CD4-positive, alpha-beta T cell treated with Interleukin-1 beta for 1 hour (primary cell): ENCODE measurements around the gene ADH1B.
"Not testable (repeated sequence)": the region's sequence is repeated elsewhere in the genome, so short reads cannot be mapped to it uniquely, and the experiment has no call there.

ENCODE experiments used
- DNase-seq, 2 donors: peaks; one replicate each; pipeline ENCODE4 v3.0.0-alpha.2; 2020 to 2022

The ADH1B gene

DNA sequence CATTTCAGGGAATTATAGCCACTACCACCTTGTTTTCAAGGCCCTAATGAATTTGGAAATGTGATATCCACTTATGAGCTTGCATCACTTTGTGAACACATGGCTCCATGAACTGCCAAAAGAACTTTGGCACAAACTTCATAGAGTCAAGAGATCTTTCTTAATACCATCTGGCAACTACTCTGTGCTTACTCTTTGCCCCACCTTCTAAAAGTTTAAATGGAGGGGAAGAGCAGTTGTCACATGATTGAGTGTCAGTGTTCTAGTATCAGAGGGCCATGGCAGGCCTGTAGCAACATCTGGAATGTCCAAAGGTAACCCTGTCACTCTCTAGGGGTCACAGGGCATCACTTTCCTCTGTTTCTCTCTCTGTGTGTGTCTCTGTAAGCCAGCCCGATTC lies 2.6 kb upstream of the ADH1B start:
- no peak for DNase-seq

DNA sequence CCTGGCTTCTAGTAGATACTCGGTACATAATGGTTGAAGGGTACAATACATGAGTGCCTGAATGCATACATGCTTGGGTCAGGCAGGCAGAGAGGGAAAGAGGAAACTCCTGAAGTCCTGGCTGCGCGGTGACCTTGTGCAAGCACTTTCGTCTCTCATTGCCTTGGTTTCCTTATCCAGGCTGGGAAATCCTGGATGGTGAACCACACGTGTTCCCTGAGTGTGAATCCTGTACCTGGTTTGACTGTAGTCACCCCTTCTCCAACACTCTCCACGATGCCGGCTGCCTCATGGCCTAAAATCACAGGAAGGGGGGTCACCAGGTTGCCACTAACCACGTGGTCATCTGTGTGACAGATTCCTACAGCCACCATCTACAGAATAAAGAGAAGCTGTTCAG lies 3.4 kb downstream of the ADH1B start:
- DNase-seq, result not testable (repeated sequence)

DNA sequence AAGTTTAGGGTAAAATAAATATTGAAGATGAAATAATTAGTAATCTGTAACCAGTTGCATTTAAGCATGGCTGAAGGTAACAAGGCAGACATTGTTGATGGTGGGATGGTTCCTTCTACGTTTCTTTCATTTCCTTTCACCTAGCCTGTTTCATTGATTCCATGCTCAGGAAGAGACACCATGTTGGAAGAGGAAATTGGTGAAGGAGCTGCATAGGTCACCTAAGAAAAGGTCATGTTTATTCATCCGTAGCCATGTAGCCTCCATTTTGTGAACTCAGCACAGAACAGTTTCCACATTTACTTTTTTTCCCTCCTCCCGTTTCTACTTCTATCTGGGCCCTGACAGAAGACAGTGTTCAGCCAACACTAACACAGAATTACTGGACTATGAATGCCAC lies 3.8 kb downstream of the ADH1B start:
- DNase-seq, result no peak

DNA sequence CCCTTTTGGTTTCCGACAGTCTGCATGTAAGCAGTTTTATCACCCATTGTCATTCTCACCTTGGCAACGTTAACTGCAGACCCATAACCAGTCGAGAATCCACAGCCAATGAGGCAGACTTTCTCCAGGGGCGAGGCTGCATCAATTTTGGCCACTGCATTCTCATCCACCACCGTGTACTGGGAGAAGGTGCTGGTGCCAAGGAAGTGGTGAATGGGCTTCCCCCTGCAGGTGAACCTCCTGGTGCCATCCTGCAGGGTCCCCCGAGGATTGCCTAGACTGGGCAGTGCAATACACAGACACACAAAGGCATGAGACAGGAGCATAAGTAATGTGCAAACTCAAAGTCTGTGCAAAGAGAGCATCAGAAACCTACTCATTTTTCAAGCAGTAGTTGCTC lies 5.4 kb downstream of the ADH1B start:
- no peak for DNase-seq

DNA sequence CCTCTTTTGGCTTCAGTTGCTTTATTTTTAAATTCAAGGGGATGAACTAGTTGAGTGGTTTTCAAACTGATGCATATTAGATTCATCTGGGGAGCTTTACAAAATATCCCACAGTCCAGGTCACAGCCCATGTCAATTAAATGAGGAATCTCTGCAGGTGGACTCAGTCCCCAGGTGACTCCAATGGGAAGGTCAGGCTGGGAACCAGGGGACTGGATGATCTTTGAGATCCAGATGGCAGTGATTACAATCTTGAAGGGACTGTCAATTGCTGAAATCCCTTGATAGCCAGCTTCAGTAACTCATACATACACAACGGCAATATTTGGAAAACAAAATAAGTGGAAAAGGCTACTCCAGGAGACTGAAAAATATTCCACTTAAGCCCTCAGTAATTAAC lies 7.0 kb downstream of the ADH1B start:
- DNase-seq, result no peak

DNA sequence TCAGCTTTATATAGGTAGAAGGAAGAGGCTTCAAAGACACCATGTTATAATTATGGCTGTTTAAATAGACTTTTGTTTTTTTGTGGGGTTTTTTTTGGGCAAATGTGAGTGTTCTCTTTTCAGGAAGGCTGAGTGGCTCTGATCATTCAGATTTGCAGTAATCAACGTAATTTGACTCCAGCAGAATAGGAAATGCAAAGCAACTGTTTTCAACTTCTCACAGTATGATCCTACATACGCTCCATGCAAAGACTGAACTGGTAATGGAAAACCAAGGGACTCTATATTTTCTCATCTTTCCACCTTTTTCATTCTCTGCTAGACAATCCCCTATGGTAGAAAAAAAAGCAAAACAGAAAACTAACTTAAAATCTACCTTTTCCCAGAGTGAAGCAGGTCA lies 10.8 kb downstream of the ADH1B start:
- DNase-seq, result no peak

DNA sequence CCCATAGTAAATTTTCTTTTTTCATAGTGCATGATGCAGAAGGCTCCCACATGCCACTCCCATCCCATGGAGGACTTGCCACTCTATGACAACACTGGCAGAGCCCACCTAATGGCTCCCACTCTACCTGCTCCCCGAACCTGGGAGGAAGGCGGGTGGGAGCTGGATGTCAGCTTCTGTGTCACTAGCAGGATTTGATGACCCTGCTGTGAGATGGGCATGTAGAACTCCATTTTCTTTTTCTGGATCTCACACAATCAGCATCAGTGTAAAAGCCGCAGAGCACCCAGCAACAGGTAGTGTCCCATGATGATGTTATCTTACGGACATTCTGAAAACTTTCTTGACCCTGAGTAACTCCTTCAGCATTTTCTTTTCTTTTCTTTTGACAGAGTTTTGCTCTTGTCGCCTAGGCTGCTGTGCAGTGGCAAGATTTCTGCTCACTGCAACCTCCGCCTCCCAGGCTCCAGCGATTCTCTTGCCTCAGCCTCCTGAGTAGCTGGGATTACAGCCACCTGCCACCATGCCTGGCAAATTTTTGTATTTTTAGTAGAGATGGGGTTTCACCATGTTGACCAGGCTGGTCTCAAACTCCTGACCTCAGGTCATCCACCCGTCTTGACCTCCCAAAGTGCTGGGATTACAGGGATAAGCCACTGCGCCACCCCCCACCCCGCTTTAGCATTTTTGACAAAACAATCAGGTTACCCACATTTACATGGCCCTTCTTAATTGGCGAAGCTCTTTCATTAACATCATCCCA lies 15.4 kb downstream of the ADH1B start:
- DNase-seq, result no peak

DNA sequence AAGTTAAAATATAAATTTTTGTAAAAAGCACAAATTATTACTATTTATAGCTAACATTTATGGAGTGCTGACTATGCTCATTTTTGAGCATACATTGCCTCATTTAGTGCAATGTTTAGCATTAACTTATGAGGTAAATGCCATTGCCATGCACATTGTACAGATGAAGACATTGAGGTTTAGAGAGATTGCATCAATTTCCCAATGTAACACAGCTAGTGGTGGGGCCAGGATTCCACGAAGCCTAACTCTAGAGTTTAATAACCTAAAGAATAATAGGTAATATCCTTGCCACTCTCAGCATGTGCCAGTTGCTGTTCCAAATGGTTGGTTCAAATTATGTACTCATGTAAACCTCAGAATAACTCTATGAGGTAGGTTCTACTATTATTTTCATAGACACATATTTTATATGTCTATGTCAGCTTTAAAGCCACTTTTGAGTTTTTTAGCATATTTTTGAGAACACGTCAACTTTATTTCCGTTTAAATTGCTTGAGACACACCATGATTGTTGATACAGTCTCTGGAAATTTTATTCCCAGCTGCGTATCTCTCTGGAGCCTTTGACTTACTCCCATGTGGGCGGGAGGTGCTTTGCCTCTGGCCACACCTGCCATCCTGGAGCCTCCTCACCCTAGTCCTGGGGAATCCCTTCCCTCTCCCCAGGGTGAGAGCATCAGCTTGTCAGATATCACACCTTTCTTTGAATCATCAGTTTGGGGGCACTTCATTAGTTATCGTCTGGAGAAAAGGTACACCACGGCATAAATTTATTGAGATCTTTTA lies 19.6 kb downstream of the ADH1B start:
- no peak for DNase-seq

DNA sequence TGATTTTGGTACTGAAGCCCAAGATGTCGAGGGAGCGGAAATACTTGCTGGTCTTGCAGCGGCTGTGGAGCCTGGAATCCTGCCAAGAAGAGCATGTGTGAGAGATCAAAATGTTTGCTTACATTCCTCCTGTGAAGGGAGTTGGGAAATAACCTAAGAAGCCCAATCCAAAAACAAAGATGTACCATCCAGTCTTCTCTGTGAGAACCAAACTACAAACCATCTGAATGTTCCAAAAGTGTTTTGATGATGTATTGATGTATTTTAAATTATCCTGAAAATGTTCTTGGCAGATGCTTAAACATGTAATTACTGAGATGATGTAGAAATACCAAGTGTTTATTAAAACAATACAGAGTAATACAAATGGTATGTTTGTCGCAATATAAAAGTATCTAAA lies 20.3 kb downstream of the ADH1B start:
- DNase-seq, result no peak

DNA sequence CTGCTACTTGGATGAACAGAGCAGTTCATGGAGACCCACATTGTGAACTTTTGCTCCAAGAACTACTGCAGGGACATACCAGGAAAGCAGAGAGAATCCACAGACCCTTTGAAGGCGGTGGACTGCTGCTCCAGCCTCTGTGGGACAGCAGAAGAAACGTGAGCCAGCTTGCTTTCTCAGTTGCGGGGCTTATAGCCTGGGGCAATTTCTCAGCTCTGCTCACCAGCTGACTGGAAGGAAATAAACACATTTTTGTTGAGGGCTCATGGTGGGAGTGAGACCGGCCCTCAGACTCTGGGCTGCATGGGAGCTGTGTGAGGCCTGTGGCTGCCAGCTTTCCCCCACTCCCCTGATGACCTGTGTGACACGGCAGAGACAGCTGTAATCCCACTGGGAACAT lies 27.8 kb downstream of the ADH1B start:
- DNase-seq, result no peak

DNA sequence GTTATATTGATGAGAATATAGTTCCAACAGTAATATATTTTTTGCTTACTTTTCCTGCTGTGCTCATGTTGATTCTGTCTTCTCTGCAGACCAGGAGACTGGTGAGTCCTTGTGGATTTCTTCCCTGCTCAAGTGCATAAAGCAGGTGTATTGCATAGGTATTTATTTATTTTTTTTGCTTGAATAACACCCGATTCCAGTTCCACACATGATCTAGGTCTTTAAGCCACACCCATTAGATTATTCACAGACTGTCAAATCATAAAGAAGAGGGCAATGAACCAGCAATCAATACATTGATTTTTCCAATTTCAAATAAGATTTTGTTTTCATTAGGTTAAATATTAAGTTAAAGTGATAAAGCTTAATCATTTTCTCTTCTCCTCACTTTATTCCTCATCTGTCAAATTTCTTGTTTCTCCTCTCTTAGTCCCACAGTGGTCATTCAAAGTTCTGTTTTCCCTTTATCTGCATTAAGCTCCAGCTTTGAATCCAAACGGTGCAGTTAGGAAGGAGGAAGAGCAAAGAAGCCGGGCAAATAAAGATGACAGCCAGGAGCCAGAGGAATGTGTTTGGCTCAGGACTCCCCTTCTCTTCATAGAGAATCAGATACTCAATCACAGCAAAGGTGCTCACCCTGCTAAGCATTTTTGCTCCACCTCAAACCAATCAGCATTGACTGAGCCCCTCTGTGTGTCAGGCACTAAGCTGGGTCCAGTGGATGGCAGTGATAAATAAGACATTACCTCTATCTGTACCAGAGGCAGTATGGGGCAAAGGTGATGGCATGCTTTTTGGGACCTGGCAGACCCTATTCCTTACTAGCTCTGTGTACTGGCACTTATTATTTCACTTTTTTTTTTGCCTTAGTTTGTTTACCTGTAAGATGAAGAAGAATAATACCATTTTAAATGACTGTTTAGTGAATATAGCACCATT lies 30.1 kb downstream of the ADH1B start, which contains the start of gene ADH1A:
TSS of gene ADH1A (minus strand) at position 138 of the 939 bp plus-strand sequence. CDS start at position 67, 71 bp downstream.
- no peak for DNase-seq

DNA sequence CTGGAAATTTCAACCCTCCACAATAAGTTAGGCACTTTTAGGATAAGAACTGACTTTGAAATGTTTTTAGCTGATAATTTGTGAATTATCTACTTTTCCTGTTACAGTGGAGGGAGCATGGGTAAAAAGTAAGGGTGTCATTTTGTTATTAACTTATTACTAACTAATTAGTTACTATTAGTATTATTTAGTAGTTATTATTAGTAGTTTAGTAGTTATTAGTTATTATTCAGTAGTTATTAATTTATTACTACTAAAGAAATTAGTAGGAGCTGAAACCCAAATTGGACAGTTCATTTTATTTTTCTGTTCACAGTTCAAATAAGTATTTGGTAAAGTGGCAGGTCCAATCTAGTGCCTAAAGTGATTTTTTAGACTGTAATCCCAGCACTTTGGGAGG lies 35.8 kb downstream of the ADH1B start:
- DNase-seq, result no peak

DNA sequence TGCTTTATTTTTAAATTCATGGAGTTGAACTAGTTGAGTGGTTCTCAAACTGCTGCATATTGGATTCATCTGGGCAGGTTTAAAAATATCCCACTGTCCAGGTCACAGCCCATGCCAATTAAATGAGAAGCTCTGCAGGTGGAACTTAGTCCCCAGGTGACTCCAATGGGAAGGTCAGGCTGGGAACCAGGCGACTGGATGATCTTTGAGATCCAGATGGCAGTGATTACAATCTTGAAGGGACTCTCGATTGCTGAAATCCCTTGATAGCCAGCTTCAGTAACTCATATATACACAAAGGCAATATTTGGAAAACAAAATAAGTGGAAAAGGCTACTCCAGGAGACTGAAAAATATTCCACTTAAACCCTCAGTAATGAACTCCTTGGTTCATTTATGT lies 38.5 kb downstream of the ADH1B start:
- DNase-seq, result no peak

DNA sequence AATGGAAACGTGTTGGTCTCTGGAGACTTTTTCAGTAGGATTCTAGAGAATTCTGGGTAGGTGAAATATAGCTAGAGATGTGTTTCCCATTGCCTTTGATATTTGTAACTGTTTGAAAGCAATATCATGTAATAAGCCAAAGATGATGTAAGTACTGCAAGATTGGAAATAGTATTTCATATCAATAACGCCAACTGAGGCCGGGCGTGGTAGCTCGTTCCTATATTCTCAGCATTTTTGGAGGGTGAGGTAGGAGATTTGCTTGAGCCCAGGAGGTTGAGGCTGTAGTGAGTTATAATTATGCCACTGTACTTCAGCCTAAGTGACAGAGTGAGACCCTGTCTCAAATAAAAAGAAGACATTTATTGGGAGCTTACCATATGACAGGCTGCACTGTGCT lies 39.9 kb downstream of the ADH1B start:
- DNase-seq, result no peak

DNA sequence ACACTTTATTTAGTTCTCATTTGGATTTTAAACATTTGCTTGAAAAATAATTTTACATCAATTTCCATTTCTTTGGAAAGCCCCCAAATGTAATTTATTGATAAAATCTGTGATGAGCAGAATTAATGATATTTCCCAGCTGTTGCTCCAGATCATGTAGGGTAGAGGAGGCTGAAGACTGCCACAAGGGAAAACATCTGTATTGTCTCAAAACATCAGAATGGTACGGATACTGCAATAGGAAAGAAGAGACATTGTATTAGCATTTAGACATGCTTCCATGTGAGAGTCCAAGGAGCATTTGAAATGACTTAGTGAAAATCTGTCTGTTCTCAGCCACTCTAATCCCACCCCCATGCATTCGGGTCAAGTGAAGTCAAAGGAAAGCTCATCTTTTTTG lies 44.8 kb downstream of the ADH1B start:
- no peak for DNase-seq

DNA sequence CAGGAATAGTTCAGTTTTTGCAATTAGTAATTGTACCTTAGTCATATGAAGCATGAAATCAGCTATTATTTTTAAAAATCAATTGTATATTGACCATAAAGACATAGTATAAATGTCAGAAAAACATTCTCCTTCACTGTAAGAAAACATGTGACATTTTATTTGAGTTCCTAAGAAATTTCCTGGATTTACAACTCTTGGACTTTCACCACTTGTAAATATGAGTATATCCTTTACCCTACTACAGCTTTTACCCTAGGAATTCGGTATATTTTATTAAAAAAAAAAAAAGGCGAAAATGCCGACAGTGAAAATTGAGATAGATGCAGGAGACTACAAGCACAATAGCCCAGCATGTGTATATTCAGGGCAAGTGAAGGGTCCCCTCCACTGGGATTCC lies 45.3 kb downstream of the ADH1B start:
- no peak for DNase-seq

DNA sequence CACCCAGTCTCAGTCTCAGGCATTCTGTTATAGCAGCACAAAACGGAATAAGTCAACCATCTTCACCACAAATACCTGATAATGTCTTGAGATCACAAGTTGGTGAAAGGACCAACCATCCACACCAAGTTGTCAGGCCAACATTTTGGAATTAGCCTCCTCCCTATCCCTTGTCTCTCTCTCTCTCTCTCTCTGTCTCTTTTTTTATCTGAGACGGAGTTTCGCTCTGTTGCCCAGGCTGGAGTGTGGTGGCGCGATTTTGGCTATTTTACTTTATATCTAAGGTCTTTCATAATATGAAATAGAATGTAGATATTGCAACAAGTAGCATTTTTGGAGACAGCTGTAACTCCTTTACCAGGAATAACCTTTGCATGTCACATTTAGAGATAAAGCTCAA lies 46.2 kb downstream of the ADH1B start:
- DNase-seq, result no peak

DNA sequence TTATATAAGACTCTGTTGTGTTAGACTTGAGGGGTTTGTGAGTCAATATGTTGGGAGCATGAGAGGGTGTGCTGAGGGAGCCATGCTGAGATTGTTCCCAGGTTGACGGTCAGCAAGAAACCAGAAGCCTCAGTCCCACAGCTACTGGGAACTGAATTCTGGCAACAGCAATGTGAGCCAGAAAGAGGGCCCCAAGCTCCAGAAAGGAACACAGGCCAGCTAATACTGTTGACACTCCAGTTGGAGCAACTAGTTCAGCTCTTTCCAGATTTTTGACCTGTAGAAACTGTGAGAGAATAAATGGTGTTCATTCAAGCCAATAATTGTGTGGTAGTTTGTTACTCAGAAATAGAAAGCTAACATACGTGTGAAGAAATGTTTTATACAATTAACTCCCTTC lies 47.5 kb downstream of the ADH1B start:
- DNase-seq, result no peak

DNA sequence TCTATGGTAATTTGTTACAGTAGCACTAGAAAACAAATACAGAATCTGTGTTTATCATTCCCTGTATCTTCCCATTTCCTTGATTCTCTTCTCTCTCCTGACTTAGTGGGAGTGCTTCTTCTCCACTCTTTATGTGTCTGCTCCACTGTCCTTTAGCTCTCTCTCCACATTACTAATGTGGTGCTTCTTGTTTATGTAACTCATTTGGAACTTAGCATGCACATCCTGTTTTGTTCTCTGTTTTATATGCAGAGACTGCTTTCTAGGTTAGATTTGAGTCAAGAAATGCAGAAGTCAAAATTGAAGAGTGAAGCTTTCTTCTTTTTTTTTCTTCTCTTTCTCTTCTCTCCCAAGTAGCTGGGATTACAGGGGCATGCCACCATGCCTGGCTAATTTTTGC lies 56.3 kb downstream of the ADH1B start:
- no peak for DNase-seq
